Loucy (cell line): ENCODE data around the gene SEC63.

Experiments used
- H2AFZ ChIP-seq: fragments of 200-600 bp; sonication (generic); 2 replicates; pipeline ENCODE4 v1.6.0; 2016; ENCODE audit warnings: antibody characterized with exemption, mild to moderate bottlenecking, low read length, moderate library complexity
- H3F3A ChIP-seq: fragments of 200-600 bp; 2 replicates; pipeline ENCODE4 v1.6.0; 2016; ENCODE audit warnings: antibody characterized with exemption, low read depth, mild to moderate bottlenecking
- H3K27me3 ChIP-seq: fragments of 200-600 bp; sonication (generic); 2 replicates; pipeline ENCODE4 v1.6.1; 2014; ENCODE audit warnings: low read length, mild to moderate bottlenecking; ENCODE audit not compliant: insufficient read depth, poor library complexity, severe bottlenecking
- H3K36me3 ChIP-seq: fragments of 200-600 bp; sonication (generic); 2 replicates; pipeline ENCODE4 v1.6.1; 2016; ENCODE audit warnings: low read length; ENCODE audit not compliant: insufficient read depth
- H3K4me1 ChIP-seq: fragments of 200-600 bp; sonication (generic); 2 replicates; pipeline ENCODE4 v1.5.1; 2014; ENCODE audit warnings: low read length, mild to moderate bottlenecking; ENCODE audit not compliant: insufficient read depth, poor library complexity, severe bottlenecking
- H3K4me2 ChIP-seq: fragments of 200-600 bp; sonication (generic); 2 replicates; pipeline ENCODE4 v1.6.0; 2014; ENCODE audit warnings: antibody characterized with exemption, low read length, low read depth, mild to moderate bottlenecking; ENCODE audit not compliant: poor library complexity, severe bottlenecking
- H3K4me3 ChIP-seq: fragments of 200-600 bp; sonication (generic); 2 replicates; pipeline ENCODE4 v1.5.1; 2014; ENCODE audit warnings: low read length, mild to moderate bottlenecking, mixed read lengths; ENCODE audit not compliant: poor library complexity, severe bottlenecking
- H3K79me2 ChIP-seq: fragments of 200-600 bp; sonication (generic); 2 replicates; pipeline ENCODE4 v1.6.1; 2014; ENCODE audit warnings: low read length; ENCODE audit not compliant: insufficient read depth
- H3K9ac ChIP-seq: fragments of 200-600 bp; sonication (generic); 2 replicates; pipeline ENCODE4 v1.6.0; 2014; ENCODE audit warnings: mild to moderate bottlenecking, low read depth, low read length, moderate library complexity; ENCODE audit not compliant: poor library complexity, severe bottlenecking
- H3K9me2 ChIP-seq: fragments of 200-600 bp; sonication (generic); replicated peaks from 2 replicates; pipeline ENCODE4 v1.6.1; 2016; ENCODE audit warnings: low read depth, low read length, mixed read lengths
- H3K9me3 ChIP-seq: fragments of 200-600 bp; sonication (generic); 2 replicates; pipeline ENCODE4 v1.6.1; 2014; ENCODE audit warnings: mild to moderate bottlenecking, antibody characterized with exemption, low read length, low read depth; ENCODE audit not compliant: insufficient read depth
- H4K20me1 ChIP-seq: fragments of 200-600 bp; sonication (generic); 2 replicates; pipeline ENCODE4 v1.6.0; 2014; ENCODE audit warnings: antibody characterized with exemption, low read length, mild to moderate bottlenecking; ENCODE audit not compliant: insufficient read depth, poor library complexity, severe bottlenecking
- CTCF ChIP-seq: fragments of 200-600 bp; sonication (generic); conservative IDR thresholded peaks from 2 replicates; pipeline ENCODE4 v1.5.1; 2014; ENCODE audit warnings: mild to moderate bottlenecking, antibody characterized with exemption, low read length
- EZH2phosphoT487 ChIP-seq: fragments of 200-600 bp; IDR thresholded peaks from 2 replicates; pipeline ENCODE4 v1.6.1; 2018; ENCODE audit warnings: antibody characterized with exemption, mild to moderate bottlenecking, moderate library complexity, borderline replicate concordance

The SEC63 gene

GRCh38 chr6:107822176-107823046 is 135.6 kb downstream of the SEC63 start:
- H3K9me2 ChIP-seq = no peaks in the 10 kb centered on the region
- peak overlapping the region; percentile 90 for H2AFZ ChIP-seq
- H3F3A ChIP-seq = no peaks in the 10 kb centered on the region
- H3K4me2 ChIP-seq = peak overlapping the region; percentile 78
- 0 out of 2 replicates have a peak, but pooled peaks cover 3% of the 10 kb centered on the region for H3K79me2 ChIP-seq
- peak overlapping the region; percentile 72 for H3K4me3 ChIP-seq
- H3K9ac ChIP-seq = peak overlapping the region; percentile 72
- H3K27me3 ChIP-seq = no peaks in the 10 kb centered on the region
- peaks cover 56% of the 10 kb centered on the region for H3K4me1 ChIP-seq
- no peaks in the 10 kb centered on the region for H3K36me3 ChIP-seq
- H3K9me3 ChIP-seq = no peaks in the 10 kb centered on the region
- H4K20me1 ChIP-seq = no peaks in the 10 kb centered on the region
- TF ChIP-seq EZH2phosphoT487 (no peak), CTCF (no peak)

GRCh38 chr6:107821591-107821990 is 136.4 kb downstream of the SEC63 start:
- no peaks in the 10 kb centered on the region for H3F3A ChIP-seq
- H3K9me3 ChIP-seq = no peaks in the 10 kb centered on the region
- no peaks in the 10 kb centered on the region for H3K36me3 ChIP-seq
- 0 out of 2 replicates have a peak, but pooled peaks cover 3% of the 10 kb centered on the region for H3K79me2 ChIP-seq
- peak overlapping the region; percentile 72 for H3K4me3 ChIP-seq
- no peak for TF ChIP-seq EZH2phosphoT487
- TF ChIP-seq CTCF = no peak
- peak overlapping the region; percentile 90; the same call in 1 of the 2 replicates for H2AFZ ChIP-seq
- H3K27me3 ChIP-seq = no peaks in the 10 kb centered on the region
- H3K9ac ChIP-seq = peak overlapping the region; percentile 72
- no peaks in the 10 kb centered on the region for H3K9me2 ChIP-seq
- peaks cover 56% of the 10 kb centered on the region for H3K4me1 ChIP-seq
- peak overlapping the region; percentile 78 for H3K4me2 ChIP-seq
- no peaks in the 10 kb centered on the region for H4K20me1 ChIP-seq

- Histone ChIP-seq H3F3A (no peaks in the 10 kb centered on the region), H3K79me2 (0 out of 2 replicates have a peak, but pooled peaks cover 3% of the 10 kb centered on the region), H3K9me3 (no peaks in the 10 kb centered on the region), H3K9ac (peak overlapping the region; percentile 72), H3K9me2 (no peaks in the 10 kb centered on the region), H4K20me1 (no peaks in the 10 kb centered on the region), H3K36me3 (no peaks in the 10 kb centered on the region), H3K27me3 (no peaks in the 10 kb centered on the region), H3K4me1 (peaks cover 56% of the 10 kb centered on the region), H3K4me2 (peak overlapping the region; percentile 78), H3K4me3 (peak overlapping the region; percentile 72), H2AFZ (peak overlapping the region; percentile 64)
- no peak for TF ChIP-seq EZH2phosphoT487
- no peak for TF ChIP-seq CTCF
Measured at GRCh38 chr6:107820338-107821261, 137.4 kb downstream of the SEC63 start.
